Measurements from ENCODE around the gene GRID2.

The GRID2 gene

GRCh38 chr4:92760433-92760832 is 456.7 kb downstream of the GRID2 start:
- DNase-seq: no peak

GRCh38 chr4:92776080-92776479 is 472.3 kb downstream of the GRID2 start:
- no peak for DNase-seq

- no peak for DNase-seq
Observed at GRCh38 chr4:92789741-92790140, 486.0 kb downstream of the GRID2 start.

GRCh38 chr4:92791871-92792440 is 488.2 kb downstream of the GRID2 start:
- no peak for DNase-seq

GRCh38 chr4:92809381-92809780 is 505.6 kb downstream of the GRID2 start:
- no peak for DNase-seq

- DNase-seq: no peak
Observed at GRCh38 chr4:92812652-92813051, 508.9 kb downstream of the GRID2 start.

- no peak for DNase-seq
Observed at GRCh38 chr4:92814677-92815076, 510.9 kb downstream of the GRID2 start.

- DNase-seq: no peak
Observed at GRCh38 chr4:92825256-92825655, 521.5 kb downstream of the GRID2 start.

- no peak for DNase-seq
Observed at GRCh38 chr4:92825791-92826190, 522.0 kb downstream of the GRID2 start.

GRCh38 chr4:92830771-92831170 is 527.0 kb downstream of the GRID2 start:
- DNase-seq: no peak

GRCh38 chr4:92840880-92841279 is 537.1 kb downstream of the GRID2 start:
- no peak for DNase-seq

GRCh38 chr4:92843784-92844183 is 540.0 kb downstream of the GRID2 start:
- DNase-seq: no peak

GRCh38 chr4:92847026-92847425 is 543.3 kb downstream of the GRID2 start:
- DNase-seq: no peak

GRCh38 chr4:92862509-92862908 is 558.7 kb downstream of the GRID2 start:
- DNase-seq: no peak

- no peak for DNase-seq
Observed at GRCh38 chr4:92864096-92864495, 560.3 kb downstream of the GRID2 start.

- no peak for DNase-seq
Observed at GRCh38 chr4:92872604-92873003, 568.8 kb downstream of the GRID2 start.

- DNase-seq: no peak
Observed at GRCh38 chr4:92885632-92886031, 581.9 kb downstream of the GRID2 start.

GRCh38 chr4:92952426-92952825 is 648.7 kb downstream of the GRID2 start:
- no peak for DNase-seq

GRCh38 chr4:92952897-92953296 is 649.1 kb downstream of the GRID2 start:
- DNase-seq: no peak

- DNase-seq: no peak
Observed at GRCh38 chr4:92953462-92953861, 649.7 kb downstream of the GRID2 start.

- DNase-seq: no peak
Observed at GRCh38 chr4:92961881-92962280, 658.1 kb downstream of the GRID2 start.

GRCh38 chr4:92962831-92963230 is 659.1 kb downstream of the GRID2 start:
- no peak for DNase-seq

GRCh38 chr4:92968556-92968955 is 664.8 kb downstream of the GRID2 start:
- DNase-seq: no peak

- no peak for DNase-seq
Observed at GRCh38 chr4:92968996-92969395, 665.2 kb downstream of the GRID2 start.

- no peak for DNase-seq
Observed at GRCh38 chr4:92969650-92970379, 666.0 kb downstream of the GRID2 start.

Data from central memory CD4-positive, alpha-beta T cell (primary cell).